HG02884 (cell line): ENCODE data around the gene BTBD17.
"Not testable (repeated sequence)": the region's sequence is repeated elsewhere in the genome, so short reads cannot be mapped to it uniquely, and the experiment has no call there.

Experiments used
- ATAC-seq: cut with Tn5 transposase; IDR thresholded peaks from one replicate; pipeline ENCODE4 v1.9.1; 2021; ENCODE audit warnings: mild to moderate bottlenecking, moderate library complexity; ENCODE audit not compliant: unreplicated experiment

BTBD17 gene, protein sequence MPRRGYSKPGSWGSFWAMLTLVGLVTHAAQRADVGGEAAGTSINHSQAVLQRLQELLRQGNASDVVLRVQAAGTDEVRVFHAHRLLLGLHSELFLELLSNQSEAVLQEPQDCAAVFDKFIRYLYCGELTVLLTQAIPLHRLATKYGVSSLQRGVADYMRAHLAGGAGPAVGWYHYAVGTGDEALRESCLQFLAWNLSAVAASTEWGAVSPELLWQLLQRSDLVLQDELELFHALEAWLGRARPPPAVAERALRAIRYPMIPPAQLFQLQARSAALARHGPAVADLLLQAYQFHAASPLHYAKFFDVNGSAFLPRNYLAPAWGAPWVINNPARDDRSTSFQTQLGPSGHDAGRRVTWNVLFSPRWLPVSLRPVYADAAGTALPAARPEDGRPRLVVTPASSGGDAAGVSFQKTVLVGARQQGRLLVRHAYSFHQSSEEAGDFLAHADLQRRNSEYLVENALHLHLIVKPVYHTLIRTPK

GRCh38 chr17:74361230-74362068, at the start of gene BTBD17:
TSS of gene BTBD17 (minus strand) at chr17:74361868. CDS start at chr17:74361819, 49 bp downstream.
- ATAC-seq = no peak

GRCh38 chr17:74410001-74410443, 48.4 kb upstream of the BTBD17 start:
- ATAC-seq = no peak

DNA sequence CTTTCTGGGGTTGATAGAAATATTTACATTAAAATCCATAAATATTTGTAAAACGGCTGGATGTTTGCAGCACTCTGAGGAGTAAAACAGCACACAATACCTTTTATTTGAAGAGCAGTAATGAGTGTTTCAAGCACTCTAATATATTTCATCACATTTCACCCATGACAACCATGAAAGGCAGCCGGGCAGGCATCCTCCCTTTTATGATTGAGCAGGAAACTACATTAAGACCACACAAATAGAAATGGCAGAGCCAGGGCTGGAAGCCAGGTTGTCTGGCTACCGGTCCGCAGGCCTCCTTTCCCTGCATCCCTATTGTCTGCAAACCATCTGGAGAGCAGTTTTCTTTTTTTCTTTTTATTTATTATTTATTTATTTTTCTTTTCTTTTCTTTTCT, 47.1 kb upstream of the BTBD17 start:
- ATAC-seq = no peak

DNA sequence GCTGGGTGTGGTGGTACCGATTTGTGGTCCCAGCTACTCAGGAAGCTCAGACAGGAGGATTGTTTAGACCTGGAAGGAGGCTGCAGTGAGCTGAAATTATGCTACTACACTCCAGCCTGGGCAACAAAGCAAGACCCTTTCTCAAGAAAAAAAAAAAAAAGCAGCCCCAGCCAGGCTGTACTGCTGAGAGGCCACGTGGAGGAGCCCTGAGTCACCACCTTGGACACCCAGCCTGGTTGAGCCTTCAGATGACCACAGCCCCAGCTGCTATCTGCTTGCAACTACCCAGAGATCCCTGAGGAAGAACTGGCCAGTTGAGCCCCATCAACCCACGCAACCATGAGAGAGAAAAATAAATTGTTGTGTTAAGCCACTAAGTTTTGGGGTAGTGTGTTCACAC, 46.6 kb upstream of the BTBD17 start:
- ATAC-seq = no peak

- ATAC-seq = no peak
These were observed 45.7 kb upstream of the BTBD17 start for GRCh38 chr17:74407384-74407783.

- ATAC-seq = not testable (repeated sequence)
These were observed 43.6 kb upstream of the BTBD17 start for GRCh38 chr17:74405311-74405710.

DNA sequence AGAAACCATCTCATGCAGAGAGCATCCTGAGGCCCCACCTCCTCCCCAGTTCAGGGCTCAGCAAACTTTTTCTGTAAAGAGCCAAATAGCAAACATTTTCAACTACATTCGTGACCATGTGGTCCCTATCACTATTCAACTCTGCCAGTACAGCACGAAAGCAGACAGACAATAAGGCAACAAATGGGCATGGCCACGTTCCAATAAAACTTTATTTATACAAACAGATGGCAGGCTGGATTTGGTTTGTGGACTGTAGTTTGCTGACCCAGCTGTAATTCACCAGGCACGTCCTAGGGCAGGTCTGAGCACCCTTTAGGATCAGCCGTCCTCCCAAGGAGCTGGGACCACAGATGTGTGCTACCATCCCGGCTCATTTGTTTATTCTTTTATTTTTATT, 43.1 kb upstream of the BTBD17 start:
- no peak for ATAC-seq

DNA sequence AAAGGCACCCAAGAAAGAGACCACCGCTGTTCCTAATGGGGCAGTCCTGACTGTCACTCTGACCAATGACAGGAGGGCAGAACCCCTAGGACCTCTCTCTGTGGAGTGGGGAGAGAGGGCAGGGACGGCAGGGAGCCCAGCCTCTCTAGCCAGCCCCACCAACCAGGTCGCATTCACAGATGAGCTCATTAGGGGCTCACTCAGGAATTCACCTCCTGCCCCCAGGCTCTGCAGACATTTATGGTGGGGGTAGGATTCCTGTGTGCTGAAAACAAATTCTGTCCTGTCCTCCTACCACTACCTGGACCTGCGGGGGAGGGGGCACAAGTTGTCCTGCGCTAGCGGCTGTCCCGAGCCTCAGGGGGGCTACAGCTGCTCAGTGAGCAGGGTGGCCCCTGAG, 42.5 kb upstream of the BTBD17 start:
- ATAC-seq = no peak

DNA sequence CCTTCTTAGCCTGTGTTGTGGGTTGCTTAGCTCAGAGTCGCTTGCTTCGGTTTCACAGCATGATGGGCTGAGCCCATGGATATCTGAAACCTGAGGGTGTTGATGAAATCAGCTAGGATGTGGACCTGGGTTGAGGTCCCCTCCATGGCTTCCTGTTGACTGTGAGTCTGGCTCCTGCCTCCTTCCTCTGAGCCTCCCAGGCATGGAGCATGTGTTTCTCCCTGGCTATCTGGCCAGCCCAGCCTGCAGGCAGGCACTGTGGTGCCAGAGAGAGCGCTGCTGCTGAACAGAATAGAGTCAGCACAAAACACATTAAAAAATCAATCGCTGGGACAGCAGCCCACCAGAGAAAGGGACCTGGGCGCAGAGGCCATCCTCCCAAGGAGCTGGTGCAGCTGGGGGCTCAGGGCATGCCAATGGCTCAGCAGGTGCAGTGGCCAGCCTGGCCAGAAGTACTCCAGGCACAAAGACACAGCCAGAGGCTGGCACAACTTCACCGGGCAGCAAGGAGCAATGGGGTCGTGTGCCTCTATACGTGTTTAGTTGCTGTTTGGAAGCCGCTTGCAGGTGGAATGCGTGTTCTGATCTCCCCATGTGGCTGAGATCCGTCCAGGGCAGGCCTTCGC, 42.0 kb upstream of the BTBD17 start:
- ATAC-seq = no peak

DNA sequence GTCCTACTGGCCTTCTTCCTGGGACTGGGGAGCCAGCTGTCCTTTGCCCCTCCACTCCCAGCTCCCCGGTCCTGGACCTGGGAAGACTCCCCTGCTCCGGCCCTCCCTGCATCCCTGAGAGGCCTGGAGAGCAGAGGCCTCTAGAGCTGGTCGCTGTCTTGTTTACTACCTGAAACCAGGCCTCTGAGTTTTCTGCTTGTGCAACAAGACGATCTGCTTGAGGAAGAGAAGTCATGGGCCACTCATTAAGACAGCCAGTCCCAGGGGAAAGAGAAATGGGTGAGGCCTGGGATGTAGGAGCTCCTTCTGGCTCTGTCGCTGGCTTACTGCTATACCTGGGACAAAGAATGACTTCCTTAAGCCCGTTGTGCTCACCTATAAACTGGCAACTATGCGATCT, 40.4 kb upstream of the BTBD17 start:
- no peak for ATAC-seq

GRCh38 chr17:74396567-74396966, 34.9 kb upstream of the BTBD17 start:
- no peak for ATAC-seq

DNA sequence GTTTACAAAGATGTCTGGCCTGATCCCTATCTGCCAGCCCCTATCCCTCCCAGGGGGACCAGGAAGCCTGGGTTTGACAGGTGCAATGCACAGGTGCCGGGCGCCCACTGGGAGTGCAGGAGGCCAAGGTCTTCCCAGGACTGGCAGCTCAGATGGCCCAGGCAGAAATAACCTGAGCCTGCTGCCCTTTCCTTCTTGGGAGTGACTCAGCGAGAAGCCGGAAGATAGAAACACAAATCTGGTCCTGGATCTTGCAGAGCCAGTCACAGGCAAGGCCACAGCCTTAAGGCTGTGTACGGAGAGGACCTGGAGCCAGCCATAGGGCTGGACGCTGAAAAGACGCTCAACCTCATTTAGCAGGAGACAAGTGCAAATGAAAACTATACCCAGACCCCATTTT, 33.3 kb upstream of the BTBD17 start:
- ATAC-seq = no peak

DNA sequence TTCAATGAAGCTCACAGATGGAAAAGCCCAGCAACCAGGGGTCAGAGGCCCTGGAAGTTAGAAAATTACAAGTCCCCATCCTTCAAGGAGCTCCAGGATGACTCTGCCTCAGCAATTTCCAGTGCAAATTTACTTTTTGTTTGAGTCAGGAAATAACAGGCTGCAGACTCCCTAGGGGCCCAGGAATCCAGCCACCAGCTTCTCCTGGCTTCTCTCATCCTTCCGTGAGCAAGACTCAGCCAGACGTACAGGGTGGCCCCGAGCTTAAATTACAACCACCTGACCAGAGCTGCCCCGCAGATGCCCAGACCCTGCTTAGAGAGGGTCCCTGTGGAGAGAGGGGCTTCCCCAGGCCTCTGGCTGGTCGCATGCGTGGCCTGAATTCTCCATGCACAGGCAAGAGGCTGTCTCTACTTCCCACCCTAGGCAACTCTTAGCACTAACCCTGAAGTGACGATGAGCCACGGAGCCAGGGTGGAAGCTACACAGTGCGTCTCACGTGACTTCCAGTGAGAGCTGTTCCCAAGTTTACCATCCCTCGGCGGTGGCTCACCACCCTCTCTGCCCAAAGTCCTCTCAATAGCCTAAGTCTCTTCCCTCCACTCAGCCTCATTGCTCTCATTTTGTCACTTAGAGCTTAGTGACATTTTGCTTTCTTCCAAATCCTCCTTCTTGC, 32.7 kb upstream of the BTBD17 start:
- no peak for ATAC-seq

GRCh38 chr17:74393346-74393942, 31.8 kb upstream of the BTBD17 start:
- no peak for ATAC-seq

- ATAC-seq = no peak
These were observed 31.2 kb upstream of the BTBD17 start for GRCh38 chr17:74392848-74393247.

- ATAC-seq = no peak
These were observed 30.1 kb upstream of the BTBD17 start for GRCh38 chr17:74391771-74392170.

DNA sequence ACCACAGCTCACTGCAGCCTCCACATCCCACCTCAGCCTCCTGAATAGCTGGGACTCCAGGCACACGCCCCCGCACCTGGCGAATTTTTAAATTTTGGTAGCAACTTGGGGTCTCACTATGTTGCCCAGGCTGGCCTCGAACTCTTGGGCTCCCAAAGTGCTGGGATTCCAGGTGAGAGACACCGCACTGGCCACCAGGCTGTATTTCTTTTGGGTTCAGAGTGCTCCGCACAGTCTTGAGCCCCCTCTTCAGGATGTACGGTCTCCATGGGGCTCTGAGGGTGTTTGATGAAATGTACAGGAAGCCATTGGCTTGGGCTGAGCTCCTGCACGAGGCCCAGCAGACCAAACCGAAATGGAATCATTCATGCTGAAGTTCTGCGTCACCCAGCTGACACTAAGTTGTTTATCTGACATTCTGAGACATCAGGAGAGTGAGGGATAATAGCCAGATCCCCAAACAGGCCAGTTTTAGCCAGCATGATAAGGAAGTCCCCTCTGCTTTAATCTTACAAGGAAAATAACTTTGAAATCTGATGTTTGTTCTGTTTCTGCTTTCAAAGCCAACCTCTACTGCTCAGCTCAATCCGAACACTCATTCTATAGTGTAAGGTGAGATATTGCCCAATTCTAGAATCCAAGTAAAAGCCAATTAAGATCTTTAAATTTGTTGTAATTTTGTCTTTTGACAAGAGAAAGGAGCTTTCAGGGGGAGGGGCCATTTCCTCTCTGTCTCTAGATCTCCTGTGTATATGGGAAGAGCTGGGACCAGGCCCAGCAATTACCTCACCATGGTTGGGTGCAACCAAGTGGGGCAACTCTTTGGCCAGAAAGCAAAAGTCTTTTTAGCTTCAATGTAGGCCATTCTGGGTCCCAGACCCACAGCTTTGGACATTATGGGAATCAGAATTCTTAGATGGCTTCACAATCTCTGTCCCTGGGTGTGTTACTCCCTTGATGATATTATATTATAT, 29.3 kb upstream of the BTBD17 start:
- ATAC-seq = no peak

GRCh38 chr17:74389937-74390679, 28.4 kb upstream of the BTBD17 start:
- ATAC-seq = no peak
